HCT116 (cell line): ENCODE results near the gene CRY1. TPM values are rescaled to one million over a fixed set of nuclear protein-coding genes. Genes with fewer than 3 reads are reported as not detected.
A peak's percentile ranks its signal among the peaks of the same experiment; 100 is the strongest.

Experiments
- ATAC-seq: fragments of 200-7000 bp; cut with Tn5 transposase; 2 replicates; pipeline ENCODE4 v1.9.1; 2020; ENCODE audit warnings: mild to moderate bottlenecking, moderate library complexity
- BruUV-seq: library from RNA; stranded (reverse); fragments of 400-500 nt; replicated peaks from 2 replicates; lab custom pipeline; 2021; lab: Mats Ljungman, UMichigan
- CTCF ChIA-PET: fragments of 300-600 bp; sonication (Branson Sonifier 250); formaldehyde crosslinking; loops from one replicate; lab custom pipeline; 2021; ENCODE audit warnings: antibody characterized with exemption; lab: Charles Lee
- POLR2A ChIA-PET: fragments of 300-600, 350-600 bp; sonication (Branson Sonifier 250); formaldehyde crosslinking; loops from one replicate; lab custom pipeline; 2021; ENCODE audit warnings: antibody characterized with exemption; lab: Charles Lee
- RAD21 ChIA-PET, 2 experiments: fragments of 300-600 bp; sonication (Branson Sonifier 250); formaldehyde crosslinking; loops; one replicate each; lab custom pipeline; 2023; ENCODE audit warnings: low total read pairs in 2 of 2; ENCODE audit not compliant: uncharacterized antibody in 2 of 2, unreplicated experiment in 2 of 2, low non-redundant PET in 1 of 2; lab: Charles Lee
- DNase-seq: peaks from one replicate; pipeline ENCODE4 v3.0.0-alpha.2; 2010; ENCODE audit warnings: low read depth, low spot score
- H2AFZ ChIP-seq: fragments of 200-600 bp; shearing (Covaris generic), sonication (generic); 2 replicates; pipeline ENCODE4 v1.6.1; 2017; ENCODE audit warnings: low read depth, mixed run types, mixed read lengths, antibody characterized with exemption, low read length; ENCODE audit not compliant: poor library complexity, severe bottlenecking
- H3K27ac ChIP-seq: 2 replicates; pipeline ENCODE4 v1.5.1; 2012; ENCODE audit warnings: low read depth, low read length
- H3K27me3 ChIP-seq: fragments of 200-600 bp; sonication (generic); 2 replicates; pipeline ENCODE4 v1.6.1; 2016; ENCODE audit warnings: mixed run types, low read length, mixed read lengths; ENCODE audit not compliant: insufficient read depth
- H3K36me3 ChIP-seq, 2 experiments: fragments of 200-500 bp in 1 of 2; fragments of 200-600 bp in 1 of 2; sonication (Bioruptor generic) in 1 of 2; sonication (generic) in 1 of 2; 2 replicates each; pipeline versions ENCODE4 v1.5.1 to v1.6.1; 2014 to 2016; ENCODE audit warnings: low read length in 2 of 2, inconsistent platforms in 1 of 2, mixed read lengths in 1 of 2, mixed run types in 1 of 2; ENCODE audit not compliant: insufficient read depth in 2 of 2, control insufficient read depth in 1 of 2
- H3K4me1 ChIP-seq, 2 experiments: fragments of 200-600 bp in 1 of 2; sonication (generic) in 1 of 2; 2 replicates each; pipeline versions ENCODE4 v1.5.1 to v1.6.1; 2012 to 2017; ENCODE audit warnings: low read length in 2 of 2, inconsistent platforms in 1 of 2, mild to moderate bottlenecking in 1 of 2, mixed read lengths in 1 of 2, mixed run types in 1 of 2, moderate library complexity in 1 of 2; ENCODE audit not compliant: insufficient read depth in 2 of 2, control insufficient read depth in 1 of 2
- H3K4me2 ChIP-seq: fragments of 200-600 bp; sonication (generic); 2 replicates; pipeline ENCODE4 v1.6.1; 2017; ENCODE audit warnings: mixed run types, low read length, mixed read lengths
- H3K4me3 ChIP-seq, 2 experiments: fragments of 200-600 bp in 1 of 2; sonication (generic) in 1 of 2; replicated peaks in 1 of 2; 2 replicates each; pipeline ENCODE4 v1.5.1; 2011 to 2016; ENCODE audit warnings: low read length in 2 of 2, control low read depth in 1 of 2, low read depth in 1 of 2, mild to moderate bottlenecking in 1 of 2, mixed read lengths in 1 of 2, mixed run types in 1 of 2
- H3K79me2 ChIP-seq: fragments of 200-600 bp; sonication (generic); 2 replicates; pipeline ENCODE4 v1.6.1; 2017; ENCODE audit warnings: mild to moderate bottlenecking, mixed run types, low read length, moderate library complexity, mixed read lengths; ENCODE audit not compliant: insufficient read depth
- H3K9ac ChIP-seq: fragments of 200-600 bp; sonication (generic); 2 replicates; pipeline ENCODE4 v1.6.1; 2016; ENCODE audit warnings: low read length, mixed read lengths
- H3K9me2 ChIP-seq: fragments of 200-600 bp; sonication (generic), shearing (Covaris generic); 2 replicates; pipeline ENCODE4 v1.6.1; 2017; ENCODE audit warnings: mixed run types, mild to moderate bottlenecking, moderate library complexity; ENCODE audit not compliant: insufficient read depth
- H3K9me3 ChIP-seq, 2 experiments: fragments of 200-500 bp in 1 of 2; fragments of 200-600 bp in 1 of 2; sonication (Bioruptor generic) in 1 of 2; sonication (generic) in 1 of 2; 2 replicates each; pipeline ENCODE4 v1.6.1; 2014 to 2017; ENCODE audit warnings: low read length in 2 of 2, mixed read lengths in 2 of 2, inconsistent platforms in 1 of 2, low read depth in 1 of 2, mild to moderate bottlenecking in 1 of 2, mixed run types in 1 of 2, moderate library complexity in 1 of 2; ENCODE audit not compliant: control insufficient read depth in 1 of 2, insufficient read depth in 1 of 2
- H4K20me1 ChIP-seq: fragments of 200-600 bp; sonication (generic), shearing (Covaris generic); 2 replicates; pipeline ENCODE4 v1.6.1; 2017; ENCODE audit warnings: mixed run types, mild to moderate bottlenecking, moderate library complexity; ENCODE audit not compliant: insufficient read depth
- CBX3 ChIP-seq: IDR thresholded peaks from 2 replicates; pipeline ENCODE4 v1.6.1; 2012; ENCODE audit warnings: low read depth
- EGR1 ChIP-seq: IDR thresholded peaks from 2 replicates; pipeline ENCODE4 v1.6.1; 2012; ENCODE audit warnings: low read depth
- EZH2 ChIP-seq: fragments of 200-600 bp; sonication (generic); IDR thresholded peaks from 2 replicates; pipeline ENCODE4 v1.6.1; 2017; ENCODE audit warnings: antibody characterized with exemption, mixed run types
- EZH2phosphoT487 ChIP-seq: fragments of 200-600 bp; IDR thresholded peaks from 2 replicates; pipeline ENCODE4 v1.6.1; 2018; ENCODE audit warnings: antibody characterized with exemption, borderline replicate concordance
- POLR2A ChIP-seq: IDR thresholded peaks from 2 replicates; pipeline ENCODE4 v1.7.0; 2011; ENCODE audit warnings: borderline replicate concordance; ENCODE audit not compliant: insufficient read depth, insufficient read length; ENCODE audit errors: extremely low read depth
- POLR2AphosphoS5 ChIP-seq: IDR thresholded peaks from 2 replicates; pipeline ENCODE4 v1.6.1; 2011; ENCODE audit warnings: mild to moderate bottlenecking, low read depth, low read length, moderate library complexity
- REST ChIP-seq: IDR thresholded peaks from 2 replicates; pipeline ENCODE4 v1.6.1; 2012; ENCODE audit warnings: low read depth
- SIN3A ChIP-seq: IDR thresholded peaks from 2 replicates; pipeline ENCODE4 v1.6.1; 2012; ENCODE audit warnings: low read depth
- SRF ChIP-seq: IDR thresholded peaks from 2 replicates; pipeline ENCODE4 v1.6.1; 2012; ENCODE audit warnings: low read depth
- ZFX ChIP-seq: fragments of 450-650 bp; IDR thresholded peaks from 2 replicates; pipeline ENCODE4 v1.6.1; 2017
- ZNF274 ChIP-seq: fragments of 200-500 bp; sonication (Bioruptor generic); IDR thresholded peaks from 2 replicates; pipeline ENCODE4 v1.6.1; 2014; ENCODE audit warnings: mild to moderate bottlenecking, low read depth, low read length, inconsistent platforms
- intact Hi-C: fragments of 100-400 bp; cut with micrococcal nuclease; formaldehyde crosslinking; loops from 2 replicates; pipeline ENCODE4 v1.10.0; 2022
- total RNA-seq: library from RNA; stranded (reverse); gene quantifications from one replicate; pipeline ENCODE4 v1.2.1, GENCODE V29; 2021; ENCODE audit not compliant: unreplicated experiment
- TF ChIP-seq, protein P1 (sequence below): IDR thresholded peaks from 2 replicates; pipeline ENCODE4 v1.6.1; 2011; ENCODE audit warnings: mild to moderate bottlenecking, low read length, moderate library complexity; ENCODE audit not compliant: insufficient replicate concordance; ENCODE audit errors: extremely low read depth
- TF ChIP-seq, protein P2 (sequence below): IDR thresholded peaks from 2 replicates; pipeline ENCODE4 v1.6.1; 2012

CRY1 gene
- total RNA-seq, 1 experiment from 2014 or later, result 16.3 TPM

GRCh38 chr12:106945261-106945851, 148.0 kb downstream of the CRY1 start:
- TF ChIP-seq CBX3, result peak; percentile 69
- TF ChIP-seq ZNF274, result no peak
- no peak for TF ChIP-seq SIN3A
- no peak for TF ChIP-seq POLR2A
- TF ChIP-seq, protein P1, sequence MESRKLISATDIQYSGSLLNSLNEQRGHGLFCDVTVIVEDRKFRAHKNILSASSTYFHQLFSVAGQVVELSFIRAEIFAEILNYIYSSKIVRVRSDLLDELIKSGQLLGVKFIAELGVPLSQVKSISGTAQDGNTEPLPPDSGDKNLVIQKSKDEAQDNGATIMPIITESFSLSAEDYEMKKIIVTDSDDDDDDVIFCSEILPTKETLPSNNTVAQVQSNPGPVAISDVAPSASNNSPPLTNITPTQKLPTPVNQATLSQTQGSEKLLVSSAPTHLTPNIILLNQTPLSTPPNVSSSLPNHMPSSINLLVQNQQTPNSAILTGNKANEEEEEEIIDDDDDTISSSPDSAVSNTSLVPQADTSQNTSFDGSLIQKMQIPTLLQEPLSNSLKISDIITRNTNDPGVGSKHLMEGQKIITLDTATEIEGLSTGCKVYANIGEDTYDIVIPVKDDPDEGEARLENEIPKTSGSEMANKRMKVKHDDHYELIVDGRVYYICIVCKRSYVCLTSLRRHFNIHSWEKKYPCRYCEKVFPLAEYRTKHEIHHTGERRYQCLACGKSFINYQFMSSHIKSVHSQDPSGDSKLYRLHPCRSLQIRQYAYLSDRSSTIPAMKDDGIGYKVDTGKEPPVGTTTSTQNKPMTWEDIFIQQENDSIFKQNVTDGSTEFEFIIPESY, result no peak
- no peak for TF ChIP-seq EGR1
- Histone ChIP-seq H3K4me3 (no peak overlapping the region), H3K9me2 (no peaks in the 10 kb centered on the region), H3K4me2 (no peak overlapping the region), H3K36me3 (no peaks in the 10 kb centered on the region), H3K79me2 (no peaks in the 10 kb centered on the region), H2AFZ (no peak overlapping the region), H3K9ac (no peak overlapping the region), H3K27me3 (no peaks in the 10 kb centered on the region), H3K27ac (no peak overlapping the region), H4K20me1 (no peaks in the 10 kb centered on the region), H3K9me3 (peaks cover 7 to 9% of the 10 kb centered on the region in 2 experiments; a peak in 3 of 4 replicates), H3K4me1 (no peaks in the 10 kb centered on the region)
- POLR2A ChIA-PET, result no interaction called here
- CTCF ChIA-PET, result no interaction called here
- intact Hi-C loops, result no loop called here
- ATAC-seq (no peak), DNase-seq (no peak)
- RAD21 ChIA-PET, result no interaction called here
- no TSS peak for BruUV-seq

GRCh38 chr12:106942775-106943174, 150.6 kb downstream of the CRY1 start:
- no peak overlapping the region for H3K4me2 ChIP-seq
- ChIA-PET RAD21 (no interaction called here), POLR2A (interaction anchor here (1.1 kb wide), 1 partner anchor 13 kb away, joined by 3 read pairs; the partner anchor contains the start of gene TMEM263), CTCF (no interaction called here)
- H3K79me2 ChIP-seq, result no peaks in the 10 kb centered on the region
- H3K9ac ChIP-seq, result no peak overlapping the region
- no peaks in the 10 kb centered on the region for H4K20me1 ChIP-seq
- H3K4me3 ChIP-seq, result no peak overlapping the region
- H3K27ac ChIP-seq, result no peak overlapping the region
- H3K27me3 ChIP-seq, result no peaks in the 10 kb centered on the region
- intact Hi-C loops, result no loop called here
- no peaks in the 10 kb centered on the region for H3K9me2 ChIP-seq
- no peaks in the 10 kb centered on the region for H3K36me3 ChIP-seq
- no peaks in the 10 kb centered on the region for H3K4me1 ChIP-seq
- no TSS peak for BruUV-seq
- H3K9me3 ChIP-seq, result peaks cover 4 to 7% of the 10 kb centered on the region in 2 experiments; a peak in 3 of 4 replicates
- ATAC-seq (no peak), DNase-seq (no peak)
- no peak overlapping the region for H2AFZ ChIP-seq
- TF ChIP-seq EZH2phosphoT487, result no peak
- no peak for TF ChIP-seq EZH2
- TF ChIP-seq SRF, result no peak
- no peak for TF ChIP-seq REST
- no peak for TF ChIP-seq POLR2A
- TF ChIP-seq, protein P2, sequence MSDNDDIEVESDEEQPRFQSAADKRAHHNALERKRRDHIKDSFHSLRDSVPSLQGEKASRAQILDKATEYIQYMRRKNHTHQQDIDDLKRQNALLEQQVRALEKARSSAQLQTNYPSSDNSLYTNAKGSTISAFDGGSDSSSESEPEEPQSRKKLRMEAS, result no peak
- no peak for TF ChIP-seq ZFX
- no peak for TF ChIP-seq POLR2AphosphoS5
